ENCODE measurements around the gene POR.

POR gene

DNA sequence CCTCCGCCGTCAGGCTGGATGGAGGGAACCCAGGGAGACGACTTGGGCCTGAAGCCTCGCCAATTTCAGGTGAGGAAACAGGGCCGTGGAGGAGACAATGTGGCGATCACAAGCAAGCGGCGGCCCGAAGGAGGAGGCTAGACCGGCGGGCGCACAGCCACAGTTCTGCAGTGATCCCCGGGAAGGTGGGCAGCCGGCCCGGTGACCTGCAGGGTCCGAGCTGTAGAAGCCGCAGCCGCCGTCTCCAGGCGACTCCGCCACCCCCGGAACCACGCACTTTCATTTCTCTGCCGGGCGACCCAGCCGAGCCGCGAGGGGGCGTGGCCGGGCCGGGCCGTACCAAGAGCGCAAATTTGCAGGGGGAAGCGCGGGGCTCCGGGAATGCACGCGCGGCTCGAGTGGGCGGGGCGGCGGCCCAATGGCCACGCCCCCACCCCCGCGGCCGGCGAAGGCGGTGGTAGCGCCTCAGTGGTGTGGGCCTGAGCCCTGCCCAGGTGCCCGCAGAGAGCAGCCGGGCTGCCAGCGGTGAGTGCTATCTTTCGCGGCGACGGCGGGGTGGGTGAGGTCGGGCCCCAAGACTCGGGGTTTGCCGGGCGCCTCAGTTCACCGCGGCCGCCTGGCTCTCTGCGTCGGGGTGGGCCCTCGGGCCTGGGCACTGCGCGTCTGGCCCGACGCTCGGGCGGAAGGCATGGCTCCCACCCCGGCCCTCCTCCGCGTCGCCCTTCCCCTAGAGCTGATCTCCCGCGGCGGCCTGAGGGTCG lies at the start of gene POR:
POR (plus strand) TSS at position 501 of the 761 bp plus-strand sequence. CDS start 38,847 bp downstream, outside the sequence.
- H3K4me3 ChIP-seq (ENCODE audit: low read depth, low read length): peak within 1 kb of the TSS; percentile 83
- TF ChIP-seq, protein P1, sequence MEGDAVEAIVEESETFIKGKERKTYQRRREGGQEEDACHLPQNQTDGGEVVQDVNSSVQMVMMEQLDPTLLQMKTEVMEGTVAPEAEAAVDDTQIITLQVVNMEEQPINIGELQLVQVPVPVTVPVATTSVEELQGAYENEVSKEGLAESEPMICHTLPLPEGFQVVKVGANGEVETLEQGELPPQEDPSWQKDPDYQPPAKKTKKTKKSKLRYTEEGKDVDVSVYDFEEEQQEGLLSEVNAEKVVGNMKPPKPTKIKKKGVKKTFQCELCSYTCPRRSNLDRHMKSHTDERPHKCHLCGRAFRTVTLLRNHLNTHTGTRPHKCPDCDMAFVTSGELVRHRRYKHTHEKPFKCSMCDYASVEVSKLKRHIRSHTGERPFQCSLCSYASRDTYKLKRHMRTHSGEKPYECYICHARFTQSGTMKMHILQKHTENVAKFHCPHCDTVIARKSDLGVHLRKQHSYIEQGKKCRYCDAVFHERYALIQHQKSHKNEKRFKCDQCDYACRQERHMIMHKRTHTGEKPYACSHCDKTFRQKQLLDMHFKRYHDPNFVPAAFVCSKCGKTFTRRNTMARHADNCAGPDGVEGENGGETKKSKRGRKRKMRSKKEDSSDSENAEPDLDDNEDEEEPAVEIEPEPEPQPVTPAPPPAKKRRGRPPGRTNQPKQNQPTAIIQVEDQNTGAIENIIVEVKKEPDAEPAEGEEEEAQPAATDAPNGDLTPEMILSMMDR (IDR thresholded peaks at IDR 0.05; ENCODE audit: insufficient read depth, low read depth, low read length, missing control alignments): no peak
- peak; percentile 97 for DNase-seq (ENCODE audit: low read depth)

DNA sequence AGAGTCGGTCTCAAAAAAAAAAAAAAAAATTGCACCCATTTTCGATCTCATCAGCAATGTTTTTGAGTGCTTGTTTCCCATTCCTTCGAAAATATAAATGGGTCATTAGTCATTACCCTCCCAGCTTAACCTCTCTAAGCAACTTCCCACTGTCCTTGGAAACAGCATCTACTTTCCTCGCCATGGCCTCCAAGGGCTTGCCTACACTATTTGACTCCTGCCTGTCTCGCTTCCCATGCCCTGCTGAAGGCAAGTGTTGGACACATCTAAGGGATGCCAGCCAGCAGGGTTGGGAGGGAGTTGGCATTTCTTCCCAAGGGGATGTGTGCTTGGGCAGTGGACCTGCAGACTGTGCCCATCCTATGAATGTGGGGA lies 48.9 kb upstream of the POR start:
- TF ChIP-seq, protein P1 (IDR thresholded peaks at IDR 0.05; ENCODE audit: insufficient read depth, low read depth, low read length, missing control alignments): no peak
- DNase-seq (ENCODE audit: low read depth): no peak

GRCh38 chr7:75866489-75867389 lies 48.2 kb upstream of the POR start:
- TF ChIP-seq, protein P1 (IDR thresholded peaks at IDR 0.05; ENCODE audit: insufficient read depth, low read depth, low read length, missing control alignments): peak; percentile 98
- DNase-seq (ENCODE audit: low read depth): peak; percentile 76
- no peak overlapping the region for H3K4me3 ChIP-seq (ENCODE audit: low read depth, low read length)

More for the DNA sequence above, 48.9 kb upstream of the POR start:
- no peak overlapping the region for H3K4me3 ChIP-seq (ENCODE audit: low read depth, low read length)

GRCh38 chr7:75867390-75867717 lies 47.6 kb upstream of the POR start:
- no peak overlapping the region for H3K4me3 ChIP-seq (ENCODE audit: low read depth, low read length)
- no peak for DNase-seq (ENCODE audit: low read depth)
- TF ChIP-seq, protein P1 (IDR thresholded peaks at IDR 0.05; ENCODE audit: insufficient read depth, low read depth, low read length, missing control alignments): no peak

GRCh38 chr7:75868153-75868552 lies 46.8 kb upstream of the POR start:
- TF ChIP-seq, protein P1 (IDR thresholded peaks at IDR 0.05; ENCODE audit: insufficient read depth, low read depth, low read length, missing control alignments): no peak
- H3K4me3 ChIP-seq (ENCODE audit: low read depth, low read length): no peak overlapping the region
- no peak for DNase-seq (ENCODE audit: low read depth)

DNA sequence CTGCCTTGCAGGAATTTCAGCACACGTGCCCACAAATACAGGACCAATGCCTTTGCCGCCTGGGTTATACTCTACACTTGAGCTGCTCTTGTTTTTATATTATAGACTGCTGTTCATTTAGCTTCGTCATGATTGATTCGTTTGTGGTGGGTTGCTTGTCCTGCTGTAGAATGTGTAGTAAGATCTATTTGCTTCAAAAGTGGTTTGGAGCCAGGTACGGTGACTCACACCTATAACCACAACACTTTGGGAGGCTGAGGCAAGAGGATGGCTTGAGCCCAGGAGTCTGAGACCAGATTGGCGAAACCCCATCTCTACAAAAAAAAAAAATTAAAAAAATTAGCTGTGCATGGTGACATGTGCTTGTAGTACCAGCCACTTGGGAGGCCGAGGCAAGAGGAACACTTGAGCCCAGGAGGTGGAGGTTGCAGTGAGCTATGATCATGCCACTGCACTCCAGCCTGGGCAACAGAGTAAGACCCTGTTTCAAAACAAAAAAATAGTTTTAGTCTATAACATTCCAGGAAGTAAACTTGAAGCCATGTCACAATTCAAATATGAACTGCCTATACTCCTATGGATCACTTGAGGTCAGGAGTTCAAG lies 45.1 kb upstream of the POR start:
- no peak for DNase-seq (ENCODE audit: low read depth)
- no peak overlapping the region for H3K4me3 ChIP-seq (ENCODE audit: low read depth, low read length)
- TF ChIP-seq, protein P1 (IDR thresholded peaks at IDR 0.05; ENCODE audit: insufficient read depth, low read depth, low read length, missing control alignments): no peak

All from GM12865 (cell line).